Upper lobe of left lung (tissue), 6 donors: ENCODE data around the gene KIAA2012. TPM values are rescaled to one million over a fixed set of nuclear protein-coding genes. Genes with fewer than 3 reads are reported as not detected.

ENCODE experiments used
- ATAC-seq, 2 donors: fragments of 200-7000 bp; cut with Tn5 transposase; one replicate each; pipeline ENCODE4 v1.9.1; 2022; ENCODE audit warnings: mild to moderate bottlenecking in 2 of 2, moderate library complexity in 2 of 2; ENCODE audit not compliant: low FRiP score in 2 of 2
- DNase-seq, 2 donors: peaks; one replicate each; pipeline ENCODE4 v3.0.0-alpha.2; 2019 to 2020
- H3K27ac ChIP-seq, 4 donors: fragments of 200-600 bp; sonication (generic); one replicate each; pipeline ENCODE4 v1.5.1; 2016 to 2019
- H3K27me3 ChIP-seq, 4 donors: fragments of 200-600 bp; sonication (generic); one replicate each; pipeline ENCODE4 v1.5.1; 2017 to 2019
- H3K36me3 ChIP-seq, 4 donors: fragments of 200-600 bp; sonication (generic); one replicate each; pipeline ENCODE4 v1.5.1; 2016 to 2019
- H3K4me1 ChIP-seq, 4 donors: fragments of 200-600 bp; sonication (generic); one replicate each; pipeline ENCODE4 v1.5.1; 2018 to 2019
- H3K4me3 ChIP-seq, 4 donors: fragments of 200-600 bp; sonication (generic); one replicate each; pipeline ENCODE4 v1.5.1; 2017 to 2019; ENCODE audit warnings: mild to moderate bottlenecking in 2 of 4, moderate library complexity in 1 of 4
- H3K9me3 ChIP-seq, 4 donors: fragments of 200-600 bp; sonication (generic); one replicate each; pipeline ENCODE4 v1.5.1; 2018 to 2019
- CTCF ChIP-seq, 6 experiments: fragments of 450-650 bp in 4 of 6; fragments of 200-600 bp in 2 of 6; sonication (generic) in 2 of 6; IDR thresholded peaks; one replicate each; pipeline ENCODE4 v1.5.1; 2016 to 2019; ENCODE audit warnings: antibody characterized with exemption in 6 of 6
- EP300 ChIP-seq, 4 donors: sonication (generic); formaldehyde crosslinking; IDR thresholded peaks; one replicate each; pipeline ENCODE4 v1.5.1; 2017; ENCODE audit warnings: antibody characterized with exemption in 4 of 4, control low read depth in 2 of 4
- POLR2A ChIP-seq, 4 donors: fragments of 450-650 bp; IDR thresholded peaks; one replicate each; pipeline ENCODE4 v1.5.1; 2016 to 2017; ENCODE audit warnings: antibody characterized with exemption in 4 of 4, mild to moderate bottlenecking in 2 of 4
- POLR2AphosphoS5 ChIP-seq, 2 donors: sonication (generic); formaldehyde crosslinking; IDR thresholded peaks; one replicate each; pipeline ENCODE4 v1.5.1; 2017; ENCODE audit warnings: antibody characterized with exemption in 2 of 2
- WGBS, 2 donors: methylation state at CpG; one replicate each; pipeline ENCODE4 v1.1.5; 2017 to 2018; 5-methylcytosine and 5-hydroxymethylcytosine counted together
- total RNA-seq, 6 donors: library from RNA; depleted of rRNA in 4 of 6; stranded (reverse); fragments of >200 nt in 4 of 6; gene quantifications; one replicate each; pipeline versions ENCODE4 v1.1.0 to v1.2.1, GENCODE V29; 2016 to 2021
- donor health status: DM: no; HTN: no; CAD: no; lungs with moderate emphysema.
- donor health status: DM: no; HTN: yes; CAD: no; lungs with severe emphysema.

KIAA2012 gene
- total RNA-seq, 6 donors from 2014 or later, result 0.74 to 13.3 (median 2.2) TPM; not detected in 1

- H3K4me1 ChIP-seq, result no peaks in the 10 kb centered on the region
- no peaks in the 10 kb centered on the region for H3K27me3 ChIP-seq
- no peaks in the 10 kb centered on the region for H3K36me3 ChIP-seq
- TF ChIP-seq POLR2AphosphoS5 (IDR thresholded peaks at IDR 0.05), result no peak
- no peak for TF ChIP-seq CTCF (IDR thresholded peaks at IDR 0.05)
- no peak for TF ChIP-seq EP300 (IDR thresholded peaks at IDR 0.05)
- no peak for TF ChIP-seq POLR2A (IDR thresholded peaks at IDR 0.05)
- DNase-seq, result no peak
- no peak overlapping the region for H3K27ac ChIP-seq
- H3K9me3 ChIP-seq, result no peaks in the 10 kb centered on the region
- WGBS, 2 donors, result 67 to 69% methylated on average over 4 of the region's 4 CpGs
- no peak overlapping the region for H3K4me3 ChIP-seq
- ATAC-seq, result no peak
Measured at GRCh38 chr2:202102425-202103000, 29.5 kb downstream of the KIAA2012 start.

- DNase-seq, result peak; percentile 30 to 91
- H3K27ac ChIP-seq, result no peak overlapping the region
- peak; percentile 23 to 64 for ATAC-seq
- WGBS, 2 donors, result 48 to 64% methylated on average over 2 of the region's 2 CpGs
- peak in 4 of 6 experiments; percentile 14 to 31 (median 30) for TF ChIP-seq CTCF (IDR thresholded peaks at IDR 0.05)
- TF ChIP-seq POLR2A (IDR thresholded peaks at IDR 0.05), result no peak
- no peak for TF ChIP-seq EP300 (IDR thresholded peaks at IDR 0.05)
- no peak for TF ChIP-seq POLR2AphosphoS5 (IDR thresholded peaks at IDR 0.05)
- no peaks in the 10 kb centered on the region for H3K27me3 ChIP-seq
- H3K9me3 ChIP-seq, result no peaks in the 10 kb centered on the region
- H3K4me1 ChIP-seq, result no peaks in the 10 kb centered on the region
- no peaks in the 10 kb centered on the region for H3K36me3 ChIP-seq
- H3K4me3 ChIP-seq, result no peak overlapping the region
Measured at GRCh38 chr2:202104286-202104870, 31.3 kb downstream of the KIAA2012 start.

GRCh38 chr2:202105025-202105424 lies 32.0 kb downstream of the KIAA2012 start:
- H3K4me1 ChIP-seq, result no peaks in the 10 kb centered on the region

GRCh38 chr2:202108345-202108744 lies 35.3 kb downstream of the KIAA2012 start:
- Histone ChIP-seq H3K27ac (no peak overlapping the region), H3K4me1 (no peaks in the 10 kb centered on the region), H3K36me3 (no peaks in the 10 kb centered on the region), H3K27me3 (no peaks in the 10 kb centered on the region), H3K9me3 (no peaks in the 10 kb centered on the region), H3K4me3 (no peak overlapping the region)
- TF ChIP-seq POLR2A (IDR thresholded peaks at IDR 0.05) (no peak), CTCF (IDR thresholded peaks at IDR 0.05) (no peak), EP300 (IDR thresholded peaks at IDR 0.05) (no peak), POLR2AphosphoS5 (IDR thresholded peaks at IDR 0.05) (no peak)
- WGBS, 2 donors, result 97 to 98% methylated on average over 3 of the region's 3 CpGs
- DNase-seq, result no peak
- no peak for ATAC-seq

More at GRCh38 chr2:202105025-202105424, 32.0 kb downstream of the KIAA2012 start:
- Histone ChIP-seq H3K27ac (no peak overlapping the region), H3K9me3 (no peaks in the 10 kb centered on the region), H3K36me3 (no peaks in the 10 kb centered on the region), H3K4me3 (no peak overlapping the region), H3K27me3 (no peaks in the 10 kb centered on the region)
- no peak for DNase-seq
- no peak for ATAC-seq
- TF ChIP-seq EP300 (IDR thresholded peaks at IDR 0.05), result no peak
- TF ChIP-seq POLR2AphosphoS5 (IDR thresholded peaks at IDR 0.05), result no peak
- no peak for TF ChIP-seq CTCF (IDR thresholded peaks at IDR 0.05)
- no peak for TF ChIP-seq POLR2A (IDR thresholded peaks at IDR 0.05)
